ENCODE data around the gene ZFAND3.

The ZFAND3 gene

GRCh38 chr6:38103921-38104320, 284.4 kb downstream of the ZFAND3 start:
- TF ChIP-seq CTCF (IDR thresholded peaks at IDR 0.05; ENCODE audit: borderline replicate concordance, insufficient read depth, low read depth, low read length) = no peak
- H3K4me3 ChIP-seq (ENCODE audit: low read depth, low read length) = no peak overlapping the region

- TF ChIP-seq CTCF (IDR thresholded peaks at IDR 0.05; ENCODE audit: borderline replicate concordance, insufficient read depth, low read depth, low read length) = no peak
- H3K4me3 ChIP-seq (ENCODE audit: low read depth, low read length) = no peak overlapping the region
Measured at GRCh38 chr6:38105066-38105465, 285.5 kb downstream of the ZFAND3 start.

GRCh38 chr6:38107073-38107472, 287.5 kb downstream of the ZFAND3 start:
- no peak overlapping the region for H3K4me3 ChIP-seq (ENCODE audit: low read depth, low read length)
- TF ChIP-seq CTCF (IDR thresholded peaks at IDR 0.05; ENCODE audit: borderline replicate concordance, insufficient read depth, low read depth, low read length) = no peak

- no peak for TF ChIP-seq CTCF (IDR thresholded peaks at IDR 0.05; ENCODE audit: borderline replicate concordance, insufficient read depth, low read depth, low read length)
- no peak overlapping the region for H3K4me3 ChIP-seq (ENCODE audit: low read depth, low read length)
Measured at GRCh38 chr6:38110481-38110971, 291.0 kb downstream of the ZFAND3 start.

GRCh38 chr6:38112181-38112580, 292.7 kb downstream of the ZFAND3 start:
- TF ChIP-seq CTCF (IDR thresholded peaks at IDR 0.05; ENCODE audit: borderline replicate concordance, insufficient read depth, low read depth, low read length) = no peak
- H3K4me3 ChIP-seq (ENCODE audit: low read depth, low read length) = no peak overlapping the region

- no peak for TF ChIP-seq CTCF (IDR thresholded peaks at IDR 0.05; ENCODE audit: borderline replicate concordance, insufficient read depth, low read depth, low read length)
- no peak overlapping the region for H3K4me3 ChIP-seq (ENCODE audit: low read depth, low read length)
Measured at GRCh38 chr6:38113825-38114576, 294.5 kb downstream of the ZFAND3 start.

GRCh38 chr6:38114976-38115625, 295.6 kb downstream of the ZFAND3 start:
- H3K4me3 ChIP-seq (ENCODE audit: low read depth, low read length) = no peak overlapping the region
- no peak for TF ChIP-seq CTCF (IDR thresholded peaks at IDR 0.05; ENCODE audit: borderline replicate concordance, insufficient read depth, low read depth, low read length)
